HG02943 (cell line): ENCODE results near the gene DBI.
"Not testable (repeated sequence)": the region's sequence is repeated elsewhere in the genome, so short reads cannot be mapped to it uniquely, and the experiment has no call there.

Experiments
- ATAC-seq: cut with Tn5 transposase; IDR thresholded peaks from one replicate; pipeline ENCODE4 v1.9.1; 2021; ENCODE audit warnings: mild to moderate bottlenecking, low read depth, moderate library complexity; ENCODE audit not compliant: unreplicated experiment

The DBI gene

GRCh38 chr2:119389615-119390306 lies 23.0 kb downstream of the DBI start:
- no peak for ATAC-seq

GRCh38 chr2:119393971-119394748 lies 27.4 kb downstream of the DBI start:
- ATAC-seq = no peak

- no peak for ATAC-seq
Observed at GRCh38 chr2:119397196-119397595, 30.4 kb downstream of the DBI start.

- ATAC-seq = no peak
Observed at GRCh38 chr2:119402106-119402505, 35.3 kb downstream of the DBI start.

- no peak for ATAC-seq
Observed at GRCh38 chr2:119402645-119403560, 36.1 kb downstream of the DBI start.

GRCh38 chr2:119403618-119404017 lies 36.8 kb downstream of the DBI start:
- ATAC-seq = not testable (repeated sequence)

- ATAC-seq = no peak
Observed at GRCh38 chr2:119405151-119405550, 38.4 kb downstream of the DBI start.

DNA sequence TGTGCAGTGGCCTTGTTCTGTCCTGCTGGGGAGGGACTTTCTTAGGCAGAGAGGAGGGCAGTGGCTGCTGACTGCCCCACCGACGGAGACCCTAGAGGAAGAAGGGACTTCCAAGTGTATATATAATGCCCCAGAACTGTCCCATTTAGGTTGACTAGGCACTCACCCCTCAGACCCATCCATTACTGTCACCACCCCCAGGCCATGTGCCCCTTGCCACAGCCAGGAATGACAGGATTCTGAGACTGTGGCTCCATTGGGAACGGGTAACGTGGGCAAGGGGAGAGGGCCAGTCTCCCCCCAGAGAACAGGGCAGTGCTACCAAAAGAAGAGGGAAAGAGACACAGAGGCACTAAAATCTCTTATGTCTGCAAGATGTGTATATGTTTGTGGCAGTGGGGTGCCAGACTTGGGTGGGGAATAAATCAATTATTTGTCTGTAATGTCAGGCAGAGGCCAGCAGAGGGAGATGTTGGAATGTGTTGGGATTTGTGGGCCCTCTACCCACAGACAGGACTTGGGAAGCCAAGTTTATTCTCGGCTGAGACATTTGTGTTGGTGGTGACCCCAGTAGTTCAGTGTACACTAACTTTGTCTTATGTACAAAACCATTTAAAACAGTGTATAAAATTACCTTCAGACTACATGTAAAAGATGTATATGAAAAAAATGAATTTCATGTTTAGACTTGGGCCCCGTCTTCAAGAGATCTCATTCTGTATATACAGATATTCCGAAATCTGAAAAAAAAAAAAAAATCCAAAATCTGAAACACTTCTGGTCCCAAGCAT lies 40.8 kb downstream of the DBI start:
- no peak for ATAC-seq

DNA sequence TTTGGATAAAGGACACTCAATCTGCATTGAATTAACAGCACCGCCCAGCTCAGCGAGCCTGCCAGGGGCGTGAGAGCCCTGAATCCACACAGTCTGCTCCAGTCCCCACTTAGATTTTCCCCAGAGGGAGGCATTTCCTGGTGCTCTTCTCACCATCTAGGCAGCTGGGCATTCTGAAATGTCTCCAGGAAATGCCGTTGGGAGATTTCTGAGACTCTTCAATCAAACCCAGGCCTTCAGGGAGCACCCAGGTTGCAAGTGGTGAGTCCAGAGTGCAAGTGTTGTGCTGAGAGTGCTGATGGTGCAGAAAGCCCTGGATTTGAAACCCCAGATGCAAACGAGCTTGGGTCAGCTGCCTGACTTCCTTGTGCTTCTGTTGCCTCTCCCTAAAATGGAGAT lies 41.4 kb downstream of the DBI start:
- no peak for ATAC-seq

- ATAC-seq = no peak
Observed at GRCh38 chr2:119409506-119409905, 42.7 kb downstream of the DBI start.

GRCh38 chr2:119414894-119415293 lies 48.1 kb downstream of the DBI start:
- ATAC-seq = no peak

DNA sequence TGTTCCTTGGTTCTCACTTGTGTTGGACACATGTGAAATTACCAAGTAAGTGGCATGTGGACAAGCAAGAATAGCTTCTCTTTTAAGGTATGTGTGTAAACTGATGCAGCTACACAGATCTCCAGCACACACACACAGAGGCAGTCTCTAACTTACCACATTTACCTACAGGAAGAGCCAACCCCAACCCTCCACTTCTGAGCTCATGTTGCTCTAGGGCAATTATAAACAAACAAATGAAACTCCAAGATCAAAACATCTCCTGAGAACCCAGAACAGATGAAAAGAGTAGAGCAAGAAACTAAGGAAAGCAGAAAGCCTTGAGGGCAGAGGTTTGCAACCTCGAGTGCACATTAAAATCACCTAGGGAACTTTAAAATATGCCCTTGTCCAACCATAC lies 48.9 kb downstream of the DBI start:
- no peak for ATAC-seq

DNA sequence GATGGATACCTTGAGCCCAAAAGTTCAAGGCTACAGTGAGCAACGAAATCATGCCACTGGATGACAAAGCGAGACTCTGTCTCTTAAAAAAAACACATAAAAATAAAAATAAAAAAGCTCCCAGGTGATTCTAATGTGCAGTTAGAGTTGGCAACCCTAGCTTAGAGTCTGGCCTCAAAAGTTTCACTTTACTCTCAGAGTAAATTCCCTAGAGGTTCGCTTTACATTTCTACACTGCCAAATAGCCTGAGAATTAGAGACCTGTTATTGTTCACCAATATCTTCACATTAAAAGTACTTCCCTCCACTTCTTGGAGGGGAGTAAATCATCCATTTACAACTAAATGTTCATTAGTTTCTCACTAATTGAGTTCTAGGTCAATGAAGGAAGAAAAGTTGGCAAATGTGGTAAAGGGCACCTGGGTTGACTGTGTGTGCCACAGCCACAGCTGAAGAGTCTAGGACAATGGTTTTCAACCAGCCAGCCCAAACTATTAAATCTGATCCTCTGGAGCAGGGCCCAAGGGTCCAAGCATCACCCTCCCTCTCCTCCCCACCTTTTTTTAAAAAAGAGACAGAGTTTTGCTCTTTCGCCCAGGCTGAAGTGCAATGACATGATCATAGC lies 49.6 kb downstream of the DBI start:
- no peak for ATAC-seq

- ATAC-seq = no peak
Observed at GRCh38 chr2:119417908-119418307, 51.1 kb downstream of the DBI start.

GRCh38 chr2:119419065-119419464 lies 52.3 kb downstream of the DBI start:
- no peak for ATAC-seq

DNA sequence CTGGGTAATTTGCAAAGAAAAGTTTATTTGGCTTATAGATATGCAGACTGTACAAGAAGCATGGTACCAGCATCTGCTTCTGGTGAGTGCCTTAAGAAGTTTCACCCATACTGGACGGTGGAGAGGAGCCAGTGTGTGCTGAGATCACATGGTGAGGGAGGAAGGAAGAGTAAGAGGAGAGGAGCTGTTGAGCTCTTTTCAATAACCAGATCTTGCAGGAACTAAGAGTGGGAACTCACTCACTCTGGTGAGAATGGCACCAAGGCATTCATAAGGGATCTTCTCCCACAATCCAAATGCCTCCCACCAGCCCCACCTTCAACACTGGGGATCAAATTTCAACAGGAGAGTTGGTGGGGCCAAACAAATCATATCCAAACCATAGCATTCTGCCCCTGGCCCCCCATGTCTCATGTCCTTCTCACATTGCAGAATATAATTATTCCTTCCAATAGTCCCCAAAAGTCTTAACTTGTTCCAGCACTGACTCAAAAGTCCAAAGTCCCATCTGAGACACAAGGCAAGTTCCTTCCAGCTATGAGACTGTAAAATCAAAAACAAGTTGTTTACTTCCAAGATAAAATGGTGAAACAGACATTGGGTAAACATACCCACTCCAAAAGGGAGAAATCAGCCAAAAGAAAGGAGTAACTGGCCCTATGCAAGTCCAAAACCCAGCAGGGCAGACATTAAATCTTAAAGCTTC lies 53.2 kb downstream of the DBI start:
- no peak for ATAC-seq

GRCh38 chr2:119421304-119421703 lies 54.5 kb downstream of the DBI start:
- no peak for ATAC-seq

DNA sequence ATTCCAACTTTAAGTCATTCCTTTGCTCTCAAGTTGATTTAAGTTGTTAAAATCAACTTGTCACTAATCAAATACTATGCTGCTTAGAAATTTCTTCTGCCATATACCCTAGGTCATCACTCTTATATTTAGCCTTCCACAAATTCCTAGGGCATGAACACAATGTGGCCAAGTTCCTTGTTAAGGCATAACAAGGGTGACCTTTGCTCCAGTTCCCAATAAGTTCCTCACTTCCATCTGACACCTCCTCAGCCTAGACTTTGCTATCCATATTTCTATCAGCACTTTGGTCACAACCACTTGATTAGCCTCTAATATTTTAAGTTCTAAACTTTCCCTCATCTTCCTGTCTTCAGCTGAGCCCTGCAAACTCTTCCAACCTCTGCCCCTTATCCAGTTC lies 55.0 kb downstream of the DBI start:
- no peak for ATAC-seq
